Stimulated activated CD8-positive, alpha-beta memory T cell treated with anti-CD3 and anti-CD28 coated beads, Interleukin-15, amount 100 ng/mL, for 24 hours (primary cell): ENCODE data around the gene CFAP99.
A peak's percentile ranks its signal among the peaks of the same experiment; 100 is the strongest.
"Not testable (repeated sequence)": the region's sequence is repeated elsewhere in the genome, so short reads cannot be mapped to it uniquely, and the experiment has no call there.

Experiments
- DNase-seq: peaks from one replicate; pipeline ENCODE4 v3.0.0-alpha.2; 2020; ENCODE audit warnings: low read depth

CFAP99 gene

DNA sequence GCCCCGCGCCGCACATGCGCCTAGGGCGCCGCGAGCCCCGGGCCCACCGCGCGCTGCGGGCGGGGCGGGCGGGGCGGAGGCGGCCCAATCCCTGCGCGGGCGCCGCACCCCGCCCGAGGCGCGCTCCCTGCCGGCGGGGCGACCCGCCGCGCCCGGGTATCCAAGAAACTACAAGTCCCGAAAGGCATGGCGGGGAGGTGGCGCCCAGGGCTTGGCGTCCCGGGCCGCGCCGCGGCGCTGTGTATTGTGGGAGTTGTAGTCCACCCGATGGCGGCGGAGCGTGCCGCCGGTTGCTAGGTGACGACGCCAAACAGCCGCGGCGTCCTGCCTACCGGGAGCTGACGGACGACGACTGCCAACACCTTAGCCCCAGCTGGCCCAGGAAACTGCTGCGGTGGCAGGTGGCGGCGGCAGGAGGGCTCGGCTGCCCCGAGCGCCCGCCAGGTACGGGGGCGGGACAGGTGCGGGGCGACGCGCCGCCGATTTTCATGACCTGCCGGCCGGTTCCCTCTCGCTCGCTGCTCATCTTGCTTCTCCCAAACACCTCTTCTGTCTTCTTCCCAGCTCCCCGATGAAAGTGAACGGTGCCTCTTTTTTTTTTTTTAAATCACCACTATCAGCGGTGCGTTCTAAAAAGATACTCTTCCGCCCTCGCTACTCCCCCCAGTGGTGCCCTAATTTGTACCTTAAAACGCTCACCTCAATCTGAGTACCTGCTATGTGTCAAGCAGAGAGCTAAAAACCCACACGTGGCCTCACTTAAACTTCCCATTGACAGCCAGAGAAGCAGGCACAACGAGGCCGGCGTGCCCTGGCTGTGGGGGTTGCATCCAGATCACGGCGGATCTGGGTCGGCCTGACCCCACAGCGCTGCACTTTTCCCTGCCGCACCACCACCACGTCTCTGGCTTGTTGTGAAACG, at the start of gene CFAP99:
CFAP99 (plus strand) TSS at position 306 of the 922 bp plus-strand sequence.
- DNase-seq: peak; percentile 95

DNA sequence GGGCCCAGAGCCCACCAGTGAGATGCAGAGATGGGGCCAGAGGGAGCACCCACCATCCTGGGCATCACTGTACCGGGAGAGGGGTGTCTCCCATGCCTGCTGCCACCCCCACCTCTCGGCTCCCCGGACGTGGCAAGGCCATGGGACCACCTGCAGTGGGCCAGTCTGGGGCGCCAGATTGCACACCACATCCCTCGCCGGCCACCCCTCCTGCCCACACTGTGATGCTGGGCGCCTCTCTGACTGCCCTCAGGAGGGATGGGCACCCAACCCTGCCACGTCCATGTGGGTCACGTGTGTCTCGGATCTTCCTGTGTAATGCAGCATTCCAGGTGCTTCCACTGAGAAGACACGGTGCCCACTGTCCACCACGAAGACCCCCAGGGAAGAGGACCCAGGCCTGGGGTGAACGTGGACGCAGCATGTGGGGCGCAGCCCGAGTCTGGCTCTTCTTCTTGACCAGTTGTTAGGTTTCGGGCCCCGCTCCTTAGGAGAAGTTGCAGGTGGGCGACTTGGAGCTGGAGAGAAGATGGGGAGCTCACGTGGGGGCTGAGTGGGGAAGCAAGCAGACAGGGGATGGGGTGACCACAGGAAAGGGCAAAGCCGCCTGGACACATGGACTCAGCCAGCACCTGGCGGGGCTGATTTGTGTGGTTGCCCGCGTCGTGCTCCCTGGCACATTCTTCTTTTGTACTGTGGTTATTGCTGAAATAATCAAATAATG, 48.0 kb upstream of the CFAP99 start:
- no peak for DNase-seq

DNA sequence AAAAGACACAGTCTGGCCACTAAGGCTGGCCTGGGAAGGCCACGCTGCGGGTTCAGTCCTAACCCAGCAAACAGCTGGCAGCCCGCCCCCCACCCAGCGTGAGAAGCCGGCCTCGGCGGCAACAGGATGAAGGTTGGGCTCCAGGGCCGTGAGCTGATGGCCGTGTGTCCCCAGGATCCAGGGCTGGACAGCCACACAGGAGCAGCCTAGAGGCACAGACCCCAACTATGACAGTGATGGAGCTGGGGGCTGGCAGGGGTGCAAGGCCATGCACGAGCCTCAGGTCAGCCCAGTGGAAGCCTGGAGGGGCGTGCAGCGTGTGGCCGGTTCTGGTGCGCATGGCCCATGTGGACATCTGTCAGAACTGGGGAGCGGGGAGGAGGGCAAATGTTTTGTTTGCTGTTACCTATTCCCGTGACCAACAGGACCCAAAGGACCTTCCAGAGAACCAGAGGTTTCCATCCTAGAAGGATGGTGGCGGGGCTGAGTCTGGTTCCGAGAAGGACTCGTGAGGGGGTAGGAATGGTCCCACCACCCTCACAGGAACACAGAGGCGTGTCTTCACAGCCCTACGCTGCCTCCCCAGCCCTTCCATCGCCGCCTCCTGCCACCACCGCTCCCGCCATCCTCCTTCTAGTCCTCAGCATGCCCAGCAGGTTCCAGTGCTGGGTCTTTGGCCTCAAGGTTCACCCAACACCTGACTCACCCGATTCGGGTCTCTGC, 46.8 kb upstream of the CFAP99 start:
- DNase-seq: no peak

DNA sequence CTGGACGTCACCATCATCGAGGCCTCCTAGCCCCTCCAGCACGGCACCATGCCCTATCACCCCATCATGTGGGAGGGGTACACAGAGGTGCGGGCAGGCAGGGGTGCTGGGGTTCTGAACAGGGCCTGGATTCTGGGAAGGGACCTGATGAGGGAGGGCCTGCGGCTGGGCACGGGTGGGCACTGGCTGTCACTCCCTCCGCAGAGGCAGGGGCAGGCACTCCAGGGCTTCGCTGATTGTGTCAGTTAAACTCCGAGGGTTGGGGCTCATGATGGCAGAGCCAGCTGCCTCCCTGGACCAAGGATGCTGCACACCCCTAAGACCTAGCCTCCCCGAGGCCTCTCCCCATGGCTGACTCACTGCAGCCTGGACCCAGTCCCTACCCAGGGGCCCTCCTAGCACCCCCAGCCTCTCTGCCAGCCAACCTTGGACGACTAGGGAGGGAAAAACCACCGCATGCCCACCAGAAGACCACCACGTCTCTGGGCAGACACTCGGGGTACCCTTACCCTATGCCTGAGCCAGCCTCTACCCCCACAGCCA, 46.2 kb upstream of the CFAP99 start:
- DNase-seq: no peak

DNA sequence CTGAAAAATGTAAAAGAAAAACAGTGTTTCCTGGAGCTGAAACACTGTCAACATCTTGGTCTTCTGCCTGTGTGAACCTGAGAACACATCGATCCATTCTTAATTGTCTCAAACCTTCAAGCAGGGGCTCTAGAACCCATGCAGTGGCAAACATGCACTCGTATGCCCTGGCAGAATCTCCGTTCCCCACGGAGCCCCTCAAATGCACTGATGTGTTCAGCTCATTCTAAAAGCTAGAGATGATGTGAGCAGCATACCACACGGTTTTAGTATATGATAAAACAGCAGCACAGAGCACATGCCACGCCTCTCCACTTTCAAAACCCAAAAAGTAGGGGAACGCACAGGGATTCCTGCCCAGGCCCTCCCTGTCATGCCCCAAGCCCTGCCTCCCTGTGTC, 45.2 kb upstream of the CFAP99 start:
- DNase-seq: no peak

DNA sequence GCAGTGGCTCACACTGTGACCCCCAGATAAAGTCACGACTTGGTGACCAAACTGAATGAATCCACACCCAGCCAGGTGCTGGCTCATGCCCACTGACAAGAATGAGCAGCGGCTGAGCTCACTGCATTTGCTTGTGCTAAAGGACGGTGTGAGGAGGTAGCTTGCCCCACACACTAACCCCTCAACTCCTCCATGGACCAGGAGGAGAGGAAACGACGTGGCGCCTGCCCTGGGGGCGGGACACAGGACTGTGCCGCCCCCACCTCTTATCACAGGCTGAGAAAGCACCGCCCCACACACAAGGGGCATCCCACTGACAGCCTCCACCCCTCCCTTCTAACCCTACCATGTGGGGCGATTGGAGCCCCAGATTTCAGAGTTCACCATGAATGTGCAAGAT, 43.3 kb upstream of the CFAP99 start:
- no peak for DNase-seq

DNA sequence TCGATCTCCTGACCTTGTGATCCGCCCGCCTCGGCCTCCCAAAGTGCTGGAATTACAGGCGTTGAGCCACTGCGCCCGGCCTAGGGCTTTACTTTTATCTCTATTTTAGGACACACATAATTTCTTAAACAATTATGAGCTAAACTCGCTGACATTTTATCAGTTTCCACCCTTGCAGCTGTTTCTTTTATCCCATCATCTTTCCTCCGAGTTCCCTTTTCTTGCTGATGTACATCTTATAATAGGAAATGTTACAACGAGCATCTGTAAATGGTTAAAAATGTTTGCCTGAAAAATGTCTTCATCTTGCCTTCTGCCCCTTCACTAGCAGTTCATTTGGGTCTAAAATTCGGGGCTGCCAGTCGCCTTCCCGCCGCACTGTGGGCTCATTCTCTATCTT, 41.5 kb upstream of the CFAP99 start:
- no peak for DNase-seq

DNA sequence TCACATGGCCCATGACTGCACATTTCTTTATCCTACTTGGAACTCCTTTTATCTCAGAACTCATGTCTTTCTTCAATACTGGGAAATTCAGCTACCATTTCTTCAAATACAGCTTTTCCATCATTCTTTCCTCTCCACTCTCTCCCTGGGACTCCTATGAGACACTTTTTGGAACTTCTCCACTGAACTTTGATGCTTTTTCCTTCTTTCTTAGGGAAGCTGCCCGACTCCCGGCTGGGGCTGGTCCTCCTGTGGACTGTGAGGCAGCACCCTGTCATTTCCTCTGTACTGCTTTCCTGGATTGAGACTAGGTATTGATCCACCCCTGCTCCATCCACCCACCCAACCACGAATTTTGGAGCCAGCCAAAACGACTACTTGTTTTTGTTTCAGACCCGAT, 40.4 kb upstream of the CFAP99 start:
- DNase-seq: no peak

DNA sequence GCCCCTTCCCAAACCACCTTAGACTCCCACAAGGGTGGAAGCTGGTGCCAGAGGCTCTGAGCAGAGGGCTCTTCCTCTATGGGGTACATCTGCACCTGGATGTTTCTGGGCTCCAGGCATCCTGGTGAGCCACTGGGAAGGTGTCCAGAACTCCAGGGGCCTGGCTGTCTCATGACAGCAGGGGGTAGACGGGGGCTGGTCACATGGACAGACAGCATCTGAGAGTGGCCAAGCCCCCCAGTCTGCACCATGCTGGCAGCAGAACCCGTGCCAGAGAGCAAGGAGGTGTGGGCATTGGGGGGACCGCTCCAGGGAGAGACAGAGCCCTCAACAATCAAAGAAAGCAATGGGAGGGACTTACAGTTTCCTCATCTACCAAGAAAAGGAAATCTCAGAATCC, 39.9 kb upstream of the CFAP99 start:
- DNase-seq: no peak

DNA sequence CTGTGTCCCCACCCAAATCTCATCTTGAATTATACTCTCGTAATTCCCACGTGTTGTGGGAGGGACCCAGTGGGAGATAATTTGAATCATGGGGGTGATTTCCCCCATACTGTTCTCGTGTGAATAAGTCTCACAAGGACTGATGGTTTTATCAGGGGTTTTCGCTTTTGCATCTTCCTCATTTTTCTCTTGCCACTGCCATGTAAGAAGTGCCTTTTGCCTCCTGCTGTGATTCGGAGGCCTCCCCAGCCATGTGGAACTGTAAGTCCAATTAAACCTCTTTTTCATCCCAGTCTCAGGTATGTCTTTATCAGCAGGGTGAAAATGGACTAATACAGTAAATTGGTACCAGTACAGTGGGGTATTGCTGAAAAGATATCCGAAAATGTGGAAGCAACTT, 38.2 kb upstream of the CFAP99 start:
- DNase-seq: not testable (repeated sequence)

DNA sequence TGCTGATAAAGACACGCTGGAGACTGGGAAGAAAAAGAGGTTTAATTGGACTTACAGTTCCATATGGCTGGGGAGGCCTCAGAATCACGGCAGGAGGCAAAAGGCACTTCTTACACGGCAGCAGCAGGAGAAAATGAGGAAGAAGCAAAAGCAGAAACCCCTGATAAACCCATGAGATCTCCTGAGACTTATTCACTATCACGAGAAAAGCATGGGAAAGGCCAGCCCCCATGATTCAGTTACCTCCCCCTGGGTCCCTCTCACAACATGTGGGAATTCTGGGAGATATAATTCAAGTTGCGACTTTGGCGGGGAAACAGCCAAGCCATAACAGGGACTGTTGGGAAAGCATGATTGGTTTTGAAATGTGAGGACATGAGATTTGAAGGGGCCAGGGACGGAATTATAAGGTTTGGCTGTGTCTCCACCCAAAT, 36.0 kb upstream of the CFAP99 start:
- not testable (repeated sequence) for DNase-seq

DNA sequence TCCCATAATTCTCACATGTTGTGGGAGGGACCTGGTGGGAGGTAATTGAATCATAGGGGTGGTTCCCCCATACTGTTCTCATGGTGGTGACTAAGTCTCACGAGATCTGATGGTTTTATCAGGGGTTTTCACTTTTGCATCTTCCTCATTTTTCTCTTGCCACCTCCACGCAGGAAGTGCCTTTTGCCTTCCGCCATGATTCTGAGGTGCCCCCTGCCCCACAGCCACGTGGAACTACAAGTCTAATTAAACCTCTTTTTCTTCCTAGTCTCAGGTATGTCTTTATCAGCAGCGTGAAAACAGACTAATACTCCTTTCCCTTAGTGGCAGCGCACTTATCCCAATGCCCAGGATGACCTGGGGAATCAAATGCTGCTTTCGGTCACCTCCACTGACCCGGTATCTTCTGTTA, 35.5 kb upstream of the CFAP99 start:
- not testable (repeated sequence) for DNase-seq

DNA sequence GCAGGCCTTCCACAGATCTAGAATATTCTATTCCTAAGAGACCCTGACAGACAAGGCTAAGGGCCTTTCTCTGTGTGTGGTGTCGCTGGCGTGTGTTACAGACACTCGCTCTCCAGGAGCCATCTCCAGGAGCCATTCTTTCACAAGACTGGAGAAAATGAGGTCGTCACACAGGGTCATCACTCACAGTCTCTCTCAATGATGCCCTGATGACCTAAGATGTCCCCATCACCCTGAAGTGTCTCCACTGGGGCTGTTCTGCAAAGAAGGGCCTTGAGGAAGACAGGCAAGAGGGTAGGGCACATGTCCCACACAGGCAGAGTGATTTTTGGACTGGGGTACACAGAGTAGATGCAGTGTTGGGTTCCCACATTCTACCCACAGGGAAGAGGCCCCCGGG, 35.0 kb upstream of the CFAP99 start:
- no peak for DNase-seq

DNA sequence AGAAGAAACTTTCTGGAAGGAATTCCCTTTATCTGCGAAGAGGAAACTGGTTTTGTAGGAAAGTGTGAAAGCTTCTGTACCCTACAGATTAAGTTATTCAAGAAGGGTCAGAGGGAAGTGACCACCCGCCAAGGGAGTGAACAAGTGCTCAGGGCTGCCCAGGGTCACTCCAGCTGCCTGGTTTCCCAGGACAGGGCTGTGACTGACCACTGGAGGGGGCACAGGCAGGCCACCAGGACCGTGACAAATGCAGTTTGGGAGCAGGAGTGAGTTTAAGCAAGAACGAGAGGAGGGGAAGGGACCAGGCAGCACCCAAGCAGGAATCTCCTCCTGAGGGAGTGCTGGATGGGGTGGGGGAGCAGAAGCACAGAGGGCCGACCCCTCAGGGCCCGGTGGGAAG, 34.5 kb upstream of the CFAP99 start:
- DNase-seq: no peak

DNA sequence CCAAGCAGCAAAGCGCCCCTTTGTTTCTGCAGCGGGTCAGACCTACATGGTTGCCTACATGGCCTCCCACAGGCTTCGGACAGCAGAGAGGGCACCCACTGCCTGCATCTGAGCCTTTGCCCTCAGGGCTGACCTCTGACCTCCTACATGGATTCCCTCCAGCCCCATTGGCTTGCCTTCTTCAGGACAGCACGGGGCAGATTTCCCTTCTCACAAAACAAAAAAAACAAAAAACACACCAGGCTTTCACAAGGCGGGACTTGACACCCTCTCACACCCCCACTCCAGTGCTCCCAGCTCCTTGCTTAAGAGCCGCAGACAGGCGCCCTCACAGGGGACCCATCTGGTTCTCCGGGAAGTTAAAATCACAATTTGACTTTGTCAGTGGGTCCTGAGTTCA, 33.2 kb upstream of the CFAP99 start:
- no peak for DNase-seq

DNA sequence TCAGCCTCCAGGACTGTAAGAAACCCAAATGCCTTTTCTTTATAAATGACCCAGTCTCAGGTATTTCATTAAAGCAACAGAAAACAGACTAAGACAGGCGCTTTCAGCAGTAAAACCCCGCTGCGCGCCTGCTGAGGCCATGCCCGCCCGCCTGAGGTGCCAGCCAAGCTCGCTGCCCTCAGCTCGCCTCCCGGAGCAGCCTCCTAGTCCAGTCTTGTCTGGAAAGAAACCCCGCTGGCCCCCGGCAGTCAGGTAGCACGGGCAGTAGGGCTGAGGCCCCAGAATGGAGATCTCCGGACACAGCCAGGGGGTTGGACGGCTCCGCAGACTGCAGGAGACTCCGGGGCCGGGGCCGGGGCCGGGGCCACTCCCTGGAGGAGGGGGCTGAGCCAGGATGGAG, 32.0 kb upstream of the CFAP99 start:
- DNase-seq: no peak

DNA sequence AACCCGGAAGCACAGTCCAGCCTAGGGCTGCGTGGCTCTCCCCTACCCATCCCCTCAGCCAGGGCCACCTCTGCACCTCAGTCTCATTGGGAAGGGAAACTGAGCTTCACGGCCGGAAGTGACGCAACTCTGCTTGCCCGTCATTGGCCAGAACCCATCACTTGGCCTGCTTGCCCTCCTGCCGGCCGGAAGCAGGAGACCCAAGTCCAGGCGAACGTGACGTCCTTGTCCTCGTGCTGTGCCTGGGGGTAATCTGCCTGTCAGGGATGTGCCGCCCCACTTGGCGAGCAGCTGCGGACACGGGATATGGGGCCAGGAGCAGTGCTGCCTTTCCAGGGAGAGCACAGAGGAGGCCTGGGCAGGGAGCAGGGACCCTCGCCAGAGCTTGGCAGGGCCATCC, 31.5 kb upstream of the CFAP99 start:
- no peak for DNase-seq

DNA sequence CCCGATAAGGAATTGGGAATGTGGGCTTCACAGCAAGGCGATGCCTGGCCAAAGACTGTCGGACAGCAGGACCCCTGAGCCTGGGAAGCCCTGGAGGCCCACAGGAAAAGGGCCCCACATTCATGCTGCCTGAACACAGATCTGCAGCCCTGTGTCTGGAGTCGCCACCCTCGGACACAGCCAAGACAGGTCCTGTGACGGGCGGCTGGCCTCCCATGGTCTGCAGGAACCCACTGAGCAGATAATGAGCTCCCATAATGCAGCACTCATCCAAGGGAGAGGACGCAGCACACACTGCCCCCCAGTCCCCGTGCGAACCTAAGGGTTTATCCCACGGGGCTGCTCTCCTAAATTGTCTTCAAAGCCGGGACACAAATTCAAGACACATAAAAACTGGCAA, 30.9 kb upstream of the CFAP99 start:
- no peak for DNase-seq

DNA sequence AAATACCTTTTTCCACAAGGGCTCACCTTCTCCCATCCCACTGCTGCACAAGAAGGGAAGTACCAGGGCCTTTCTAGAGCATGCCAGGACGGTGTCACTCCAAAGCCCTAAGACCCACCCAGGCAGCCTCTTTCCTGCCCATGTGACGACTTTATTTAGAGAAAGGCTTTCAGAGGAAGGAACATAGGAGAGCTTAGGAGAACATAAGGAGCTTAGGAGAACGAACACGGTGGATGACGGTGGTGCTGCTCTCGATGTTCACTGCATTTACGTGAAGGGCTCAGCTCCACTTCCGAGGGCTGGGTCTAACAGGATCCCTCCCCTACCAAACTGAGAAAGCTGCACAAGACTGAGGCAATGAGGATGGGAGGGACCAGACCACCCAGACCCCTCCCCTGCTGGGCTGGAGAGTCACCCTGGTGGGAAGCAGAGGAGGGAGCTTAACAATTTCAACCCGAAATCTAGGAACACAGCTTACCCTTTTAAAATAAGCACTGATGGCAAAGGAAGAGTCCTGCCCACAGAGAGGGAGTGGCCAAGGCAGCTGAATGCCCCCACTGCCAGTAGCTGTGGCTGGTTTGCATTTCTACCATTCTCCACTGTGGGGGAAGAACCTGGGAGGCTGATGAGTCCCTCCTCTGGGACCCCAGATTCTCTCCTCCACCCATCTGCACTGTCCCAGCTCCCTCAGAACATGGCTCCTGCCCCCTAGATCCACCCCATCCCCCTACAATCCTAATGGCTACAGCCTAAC, 30.1 kb upstream of the CFAP99 start:
- no peak for DNase-seq

DNA sequence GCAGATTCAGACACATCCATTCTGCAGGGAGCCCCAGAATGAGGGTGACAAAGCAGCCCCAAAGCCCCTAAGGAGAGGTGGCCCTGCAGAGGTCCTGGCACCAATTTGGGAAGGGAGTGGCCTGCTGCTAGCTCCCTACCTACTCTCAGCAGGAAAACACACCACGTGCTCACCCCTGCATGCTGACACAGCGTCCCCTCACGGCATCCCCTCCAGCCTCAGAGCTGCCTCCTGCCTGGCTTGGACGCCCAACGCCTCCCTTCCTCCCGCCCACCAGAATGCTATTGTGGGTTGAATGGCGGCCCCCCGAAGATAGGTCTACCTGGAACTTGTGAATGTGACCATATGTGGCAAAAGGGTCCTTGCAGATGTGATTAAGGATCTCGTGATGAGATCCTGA, 29.1 kb upstream of the CFAP99 start:
- no peak for DNase-seq

DNA sequence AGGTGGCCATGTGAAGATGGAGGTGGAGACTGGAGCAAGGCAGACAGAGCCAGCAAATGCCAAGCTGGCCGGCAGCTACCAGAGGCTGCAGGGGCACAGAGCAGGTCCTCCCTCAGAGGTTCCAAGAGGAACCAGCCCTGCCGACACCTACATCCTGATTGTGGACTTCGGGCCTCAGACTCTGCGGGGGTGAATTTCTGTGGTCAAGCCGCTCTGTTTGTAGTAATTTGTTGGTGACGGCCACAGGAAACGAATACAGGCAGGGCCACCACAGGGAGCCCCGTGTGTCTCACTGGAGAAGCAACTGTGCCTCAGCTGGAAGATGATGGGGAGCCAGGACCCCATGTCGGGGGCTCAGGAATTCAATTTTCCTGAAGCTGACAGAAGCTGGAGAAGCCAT, 28.6 kb upstream of the CFAP99 start:
- DNase-seq: no peak
